CD4-positive, alpha-beta T cell (primary cell): ENCODE measurements around the gene NOBOX. TPM values are rescaled to one million over a fixed set of nuclear protein-coding genes. Genes with fewer than 3 reads are reported as not detected.

Source experiments
- ATAC-seq: fragments of 200-7000 bp; cut with Tn5 transposase; one replicate; pipeline ENCODE4 v1.10.0; 2022; ENCODE audit warnings: mild to moderate bottlenecking; ENCODE audit not compliant: poor library complexity
- CTCF ChIA-PET: fragments of 350-600 bp; sonication (Branson Sonifier 250); formaldehyde crosslinking; loops from one replicate; lab custom pipeline; 2021; ENCODE audit warnings: antibody characterized with exemption, inconsistent platforms; lab: Charles Lee
- POLR2A ChIA-PET: fragments of 350-600 bp; sonication (Branson Sonifier 250); formaldehyde crosslinking; loops from one replicate; lab custom pipeline; 2021; ENCODE audit warnings: antibody characterized with exemption, inconsistent platforms; lab: Charles Lee
- DNase-seq, 14 experiments: peaks; one replicate each; pipeline ENCODE4 v3.0.0-alpha.2; 2013 to 2020; ENCODE audit warnings: mixed read lengths in 2 of 14
- H3K27ac ChIP-seq, 2 donors: one replicate each; pipeline versions ENCODE4 v1.5.1 to v1.7.0; 2013; ENCODE audit warnings: low read length in 2 of 2, low read depth in 1 of 2, mild to moderate bottlenecking in 1 of 2
- H3K27me3 ChIP-seq, 2 experiments: 1 replicate in 1 of 2; 2 replicates in 1 of 2; pipeline versions ENCODE4 v1.6.1 to v1.7.0; 2013; ENCODE audit warnings: low read length in 2 of 2, control low read depth in 1 of 2, mild to moderate bottlenecking in 1 of 2, moderate library complexity in 1 of 2; ENCODE audit not compliant: insufficient read depth in 2 of 2, control insufficient read depth in 1 of 2
- H3K36me3 ChIP-seq: one replicate; pipeline ENCODE4 v1.6.1; 2013; ENCODE audit warnings: low read length, control low read depth; ENCODE audit not compliant: insufficient read depth
- H3K4me1 ChIP-seq: one replicate; pipeline ENCODE4 v1.6.1; 2013; ENCODE audit warnings: low read length, control low read depth; ENCODE audit not compliant: insufficient read depth
- H3K4me3 ChIP-seq: one replicate; pipeline ENCODE4 v1.5.1; 2013; ENCODE audit warnings: mild to moderate bottlenecking, low read length, moderate library complexity
- H3K9me3 ChIP-seq, 2 experiments: 1 replicate in 1 of 2; 2 replicates in 1 of 2; pipeline versions ENCODE4 v1.6.1 to v1.7.0; 2013; ENCODE audit warnings: low read length in 2 of 2, mild to moderate bottlenecking in 2 of 2, control low read depth in 1 of 2, moderate library complexity in 1 of 2; ENCODE audit not compliant: control insufficient read depth in 1 of 2, insufficient read depth in 1 of 2
- H3K27ac Mint-ChIP-seq: one replicate; pipeline ENCODE4 v1.8.0; 2020; ENCODE audit warnings: mixed read lengths
- H3K27me3 Mint-ChIP-seq: one replicate; pipeline ENCODE4 v1.8.0; 2021; ENCODE audit warnings: mixed read lengths
- H3K36me3 Mint-ChIP-seq: one replicate; pipeline ENCODE4 v1.8.0; 2021; ENCODE audit warnings: low read depth, mixed read lengths
- H3K4me1 Mint-ChIP-seq: one replicate; pipeline ENCODE4 v1.8.0; 2021; ENCODE audit warnings: low read depth, mixed read lengths
- H3K4me3 Mint-ChIP-seq: one replicate; pipeline ENCODE4 v1.8.0; 2020; ENCODE audit warnings: mild to moderate bottlenecking, mixed read lengths
- H3K9me3 Mint-ChIP-seq: one replicate; pipeline ENCODE4 v1.8.0; 2020; ENCODE audit warnings: mixed read lengths
- intact Hi-C, 2 experiments: fragments of 100-400 bp; cut with DNase I in 1 of 2; cut with micrococcal nuclease in 1 of 2; formaldehyde crosslinking; loops; one replicate each; pipeline versions ENCODE4 v1.15.1 to v1.9.0; 2023 to 2025; cut with DNase I, micrococcal nuclease
- total RNA-seq, 174 experiments: library from RNA in 2 of 174; stranded (reverse) in 2 of 174; gene quantifications; one replicate each; pipeline ENCODE4 v1.2.3 and lab custom pipeline; 2021 to 2026
- TF ChIP-seq, protein P1 (sequence below): fragments of 200-600 bp; IDR thresholded peaks from one replicate; pipeline ENCODE4 v1.8.0; 2022; ENCODE audit warnings: antibody characterized with exemption, mild to moderate bottlenecking

Gene NOBOX
- total RNA-seq, 2 experiments from 2014 or later, result not detected

DNA sequence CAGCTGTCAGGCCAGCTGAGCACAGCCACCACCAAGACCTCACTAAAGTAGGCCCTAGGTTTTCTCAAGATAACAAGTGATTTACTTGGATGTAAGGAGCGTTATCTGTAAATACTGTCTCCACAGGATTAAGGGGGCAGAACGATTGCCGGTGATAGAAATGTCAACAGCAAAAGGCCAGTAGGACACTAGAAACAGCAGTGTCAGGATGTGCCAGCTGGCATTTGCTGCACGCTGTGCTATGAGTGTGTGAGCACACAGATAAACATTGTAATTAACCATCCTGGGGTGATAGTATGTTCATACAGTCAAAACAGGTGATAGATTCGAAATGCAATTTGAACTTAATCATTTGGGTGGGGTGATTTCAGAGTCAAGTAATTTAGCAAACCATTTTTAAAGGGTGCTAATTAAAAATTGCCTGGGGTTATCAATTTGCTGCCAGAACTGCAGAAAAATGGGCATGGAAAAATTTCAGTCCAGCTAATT lies 36.3 kb upstream of the NOBOX start:
- Mint-ChIP-seq H3K4me1 (no peaks in the 10 kb centered on the region), H3K9me3 (no peaks in the 10 kb centered on the region), H3K27ac (no peak overlapping the region), H3K27me3 (no peaks in the 10 kb centered on the region), H3K4me3 (no peak overlapping the region), H3K36me3 (no peaks in the 10 kb centered on the region)
- H3K4me3 ChIP-seq, result no peak overlapping the region
- no peaks in the 10 kb centered on the region for H3K4me1 ChIP-seq
- no peaks in the 10 kb centered on the region for H3K36me3 ChIP-seq
- no peak overlapping the region for H3K27ac ChIP-seq
- DNase-seq, result no peak
- no peaks in the 10 kb centered on the region for H3K9me3 ChIP-seq
- ATAC-seq, result no peak
- ChIA-PET CTCF (no interaction called here), POLR2A (no interaction called here)
- H3K27me3 ChIP-seq, result no peaks in the 10 kb centered on the region
- TF ChIP-seq, protein P1, sequence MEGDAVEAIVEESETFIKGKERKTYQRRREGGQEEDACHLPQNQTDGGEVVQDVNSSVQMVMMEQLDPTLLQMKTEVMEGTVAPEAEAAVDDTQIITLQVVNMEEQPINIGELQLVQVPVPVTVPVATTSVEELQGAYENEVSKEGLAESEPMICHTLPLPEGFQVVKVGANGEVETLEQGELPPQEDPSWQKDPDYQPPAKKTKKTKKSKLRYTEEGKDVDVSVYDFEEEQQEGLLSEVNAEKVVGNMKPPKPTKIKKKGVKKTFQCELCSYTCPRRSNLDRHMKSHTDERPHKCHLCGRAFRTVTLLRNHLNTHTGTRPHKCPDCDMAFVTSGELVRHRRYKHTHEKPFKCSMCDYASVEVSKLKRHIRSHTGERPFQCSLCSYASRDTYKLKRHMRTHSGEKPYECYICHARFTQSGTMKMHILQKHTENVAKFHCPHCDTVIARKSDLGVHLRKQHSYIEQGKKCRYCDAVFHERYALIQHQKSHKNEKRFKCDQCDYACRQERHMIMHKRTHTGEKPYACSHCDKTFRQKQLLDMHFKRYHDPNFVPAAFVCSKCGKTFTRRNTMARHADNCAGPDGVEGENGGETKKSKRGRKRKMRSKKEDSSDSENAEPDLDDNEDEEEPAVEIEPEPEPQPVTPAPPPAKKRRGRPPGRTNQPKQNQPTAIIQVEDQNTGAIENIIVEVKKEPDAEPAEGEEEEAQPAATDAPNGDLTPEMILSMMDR, result no peak
- intact Hi-C loops, result no loop called here

GRCh38 chr7:144438759-144439158 lies 35.3 kb upstream of the NOBOX start:
- CTCF ChIA-PET, result no interaction called here
- no peak overlapping the region for H3K27ac Mint-ChIP-seq

GRCh38 chr7:144437370-144438191 lies 34.1 kb upstream of the NOBOX start:
- Histone ChIP-seq H3K9me3 (no peaks in the 10 kb centered on the region), H3K27ac (no peak overlapping the region), H3K4me1 (no peaks in the 10 kb centered on the region), H3K27me3 (no peaks in the 10 kb centered on the region), H3K4me3 (no peak overlapping the region), H3K36me3 (no peaks in the 10 kb centered on the region)
- Mint-ChIP-seq H3K27ac (no peak overlapping the region), H3K36me3 (no peaks in the 10 kb centered on the region), H3K27me3 (peaks cover 8% of the 10 kb centered on the region), H3K4me3 (no peak overlapping the region), H3K9me3 (no peaks in the 10 kb centered on the region), H3K4me1 (no peaks in the 10 kb centered on the region)
- intact Hi-C loops, result loop anchor here in 1 of 2 experiments (1.0 kb wide), 1 partner anchor 43 kb away; no protein-coding TSS in a partner anchor
- TF ChIP-seq, protein P1, result peak; percentile 39
- CTCF ChIA-PET, result interaction anchor here (1.2 kb wide), 1 partner anchor 10 kb away, joined by 3 read pairs; no protein-coding TSS in a partner anchor
- peak in 13 of 14 experiments; percentile 1 to 63 (median 27) for DNase-seq
- POLR2A ChIA-PET, result no interaction called here
- peak; percentile 39 for ATAC-seq

More at GRCh38 chr7:144438759-144439158, 35.3 kb upstream of the NOBOX start:
- Histone ChIP-seq H3K27ac (no peak overlapping the region), H3K27me3 (no peaks in the 10 kb centered on the region), H3K9me3 (no peaks in the 10 kb centered on the region), H3K36me3 (no peaks in the 10 kb centered on the region), H3K4me1 (no peaks in the 10 kb centered on the region), H3K4me3 (no peak overlapping the region)
- intact Hi-C loops, result no loop called here
- ATAC-seq, result no peak
- POLR2A ChIA-PET, result no interaction called here
- no peaks in the 10 kb centered on the region for H3K36me3 Mint-ChIP-seq
- H3K4me1 Mint-ChIP-seq, result no peaks in the 10 kb centered on the region
- peaks cover 2% of the 10 kb centered on the region for H3K27me3 Mint-ChIP-seq
- no peak overlapping the region for H3K4me3 Mint-ChIP-seq
- TF ChIP-seq, protein P1, result no peak
- no peaks in the 10 kb centered on the region for H3K9me3 Mint-ChIP-seq
- DNase-seq, result no peak
